Stimulated activated CD8-positive, alpha-beta memory T cell treated with anti-CD3 and anti-CD28 coated beads, Interleukin-7, amount 100 ng/mL, for 24 hours (primary cell): ENCODE data around the gene DLGAP1.
"Not testable (repeated sequence)": the region's sequence is repeated elsewhere in the genome, so short reads cannot be mapped to it uniquely, and the experiment has no call there.

Experiments used
- DNase-seq: peaks from one replicate; pipeline ENCODE4 v3.0.0-alpha.2; 2020; ENCODE audit warnings: low read depth

DLGAP1 gene

GRCh38 chr18:3624546-3624934 is 830.6 kb downstream of the DLGAP1 start:
- no peak for DNase-seq

DNA sequence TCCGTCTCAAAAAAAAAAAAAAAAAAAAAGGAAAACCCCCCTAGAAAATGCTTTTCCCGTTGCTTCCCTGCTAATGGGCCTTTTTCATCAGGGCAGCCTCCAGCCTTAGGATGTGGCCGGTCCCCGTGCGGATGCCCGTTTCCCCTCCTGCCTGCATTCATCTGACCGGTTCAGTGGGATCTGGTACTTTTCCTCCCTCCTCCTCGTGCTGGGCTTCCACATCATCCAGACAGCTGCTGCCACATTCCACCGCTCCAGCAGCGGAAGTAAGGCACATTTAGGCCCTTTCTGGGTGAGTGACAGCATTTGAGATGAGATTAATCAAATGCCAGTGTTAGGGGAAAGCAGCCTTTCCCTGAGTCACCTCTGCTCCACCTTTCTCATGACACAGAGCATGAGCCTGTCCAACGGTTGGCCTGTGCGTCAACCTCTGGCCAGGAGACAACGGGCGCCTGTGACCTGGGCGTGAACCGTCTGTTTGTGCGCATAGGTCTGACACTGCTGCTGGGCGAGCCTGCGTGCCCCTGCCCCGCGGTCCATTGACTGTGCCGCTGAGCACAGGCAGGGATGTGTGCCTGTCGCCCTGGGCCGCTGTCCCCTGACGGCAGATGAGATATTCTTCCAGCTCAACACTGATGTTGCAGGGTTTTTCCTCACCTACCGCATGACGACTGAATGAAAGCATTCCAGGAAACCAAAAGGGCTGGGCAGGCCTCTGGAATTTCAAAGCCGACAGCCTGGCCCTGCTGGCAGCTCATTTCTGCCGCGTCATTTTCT is 831.1 kb downstream of the DLGAP1 start:
- DNase-seq, result no peak

DNA sequence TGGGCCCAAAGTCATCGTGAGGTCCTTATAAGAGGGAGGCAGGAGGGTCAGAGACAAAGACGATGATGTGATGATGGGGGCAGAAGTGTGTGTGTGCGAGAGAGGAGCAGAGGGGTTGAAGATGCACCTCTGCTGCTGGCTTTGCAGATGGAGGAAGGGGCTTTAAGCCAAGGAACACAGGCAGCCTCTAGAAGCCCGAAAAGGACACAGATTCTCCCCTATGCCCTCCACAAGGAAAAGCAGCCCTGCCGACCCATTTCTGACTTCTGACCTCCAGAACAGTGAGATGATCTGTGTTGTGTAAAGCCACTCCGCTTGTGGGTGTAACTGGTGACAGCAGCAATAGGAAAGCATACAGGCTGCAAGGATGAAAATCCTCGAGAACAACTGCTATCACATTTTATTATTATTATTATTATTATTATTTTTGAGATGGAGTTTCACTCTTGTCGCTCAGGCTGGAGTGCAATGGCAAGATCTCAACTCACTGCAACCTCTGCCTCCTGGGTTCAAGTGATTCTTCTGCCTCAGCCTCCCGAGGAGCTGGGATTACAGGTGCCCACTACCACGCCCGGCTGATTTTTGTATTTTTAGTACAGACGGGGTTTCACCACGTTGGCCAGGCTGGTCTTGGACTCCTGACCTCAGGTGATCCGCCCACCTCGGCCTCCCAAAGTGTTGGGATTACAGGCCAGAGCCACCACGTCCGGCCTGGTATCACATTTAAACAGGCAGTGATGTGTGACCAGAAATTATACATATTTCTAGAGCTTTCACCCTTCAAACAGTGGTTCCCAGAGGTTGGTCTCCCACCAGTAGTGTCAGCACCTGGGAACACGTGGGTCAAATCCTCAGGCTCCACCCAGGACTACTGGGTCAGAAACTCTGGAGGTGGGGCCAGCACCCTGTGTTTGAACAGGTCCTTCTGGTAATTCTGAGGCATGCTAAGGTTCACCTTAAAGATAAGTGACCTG is 834.7 kb downstream of the DLGAP1 start:
- DNase-seq, result no peak

DNA sequence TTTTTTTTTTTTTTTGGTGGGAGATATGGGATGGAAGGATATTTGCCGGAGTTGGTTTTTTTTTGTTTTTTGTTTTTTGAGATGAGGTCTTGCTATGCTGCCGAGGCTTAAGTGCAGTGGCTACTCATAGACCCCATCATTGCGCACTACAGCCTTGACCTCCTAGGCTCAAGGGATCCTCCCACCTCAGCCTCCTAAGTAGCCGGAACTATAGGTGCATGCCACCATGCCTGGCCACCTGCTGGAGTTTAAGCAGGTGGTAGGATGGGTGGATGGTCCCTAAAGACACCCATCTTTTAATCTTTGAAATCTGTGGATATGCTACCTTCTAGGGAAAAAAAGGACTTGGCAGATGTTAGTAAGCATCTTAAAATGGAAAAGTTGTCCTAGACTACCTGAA is 835.4 kb downstream of the DLGAP1 start:
- DNase-seq, result no peak

GRCh38 chr18:3619222-3619621 is 835.9 kb downstream of the DLGAP1 start:
- DNase-seq, result no peak

GRCh38 chr18:3616744-3617143 is 838.4 kb downstream of the DLGAP1 start:
- no peak for DNase-seq

DNA sequence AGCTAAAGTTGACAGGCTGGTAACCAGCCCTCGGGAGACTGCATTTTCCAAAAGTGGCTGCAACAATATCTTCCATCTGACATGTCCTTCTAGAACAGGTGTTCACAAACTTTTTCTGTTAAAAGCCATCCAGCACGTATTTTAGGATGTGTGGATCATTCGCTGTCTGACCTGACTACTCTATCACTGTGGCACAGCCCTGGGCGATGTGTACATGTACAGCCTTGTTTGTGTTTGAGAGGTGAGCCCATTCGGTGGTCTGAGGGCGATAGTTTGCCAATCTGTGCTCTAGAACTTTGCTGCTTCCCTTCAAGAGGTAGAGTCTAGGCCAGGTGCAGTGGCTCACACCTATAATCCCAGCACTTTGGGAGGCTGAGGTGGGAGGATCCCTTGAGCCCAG is 839.0 kb downstream of the DLGAP1 start:
- DNase-seq, result no peak

GRCh38 chr18:3615374-3615985 is 839.6 kb downstream of the DLGAP1 start:
- no peak for DNase-seq

GRCh38 chr18:3612315-3612714 is 842.8 kb downstream of the DLGAP1 start:
- no peak for DNase-seq

DNA sequence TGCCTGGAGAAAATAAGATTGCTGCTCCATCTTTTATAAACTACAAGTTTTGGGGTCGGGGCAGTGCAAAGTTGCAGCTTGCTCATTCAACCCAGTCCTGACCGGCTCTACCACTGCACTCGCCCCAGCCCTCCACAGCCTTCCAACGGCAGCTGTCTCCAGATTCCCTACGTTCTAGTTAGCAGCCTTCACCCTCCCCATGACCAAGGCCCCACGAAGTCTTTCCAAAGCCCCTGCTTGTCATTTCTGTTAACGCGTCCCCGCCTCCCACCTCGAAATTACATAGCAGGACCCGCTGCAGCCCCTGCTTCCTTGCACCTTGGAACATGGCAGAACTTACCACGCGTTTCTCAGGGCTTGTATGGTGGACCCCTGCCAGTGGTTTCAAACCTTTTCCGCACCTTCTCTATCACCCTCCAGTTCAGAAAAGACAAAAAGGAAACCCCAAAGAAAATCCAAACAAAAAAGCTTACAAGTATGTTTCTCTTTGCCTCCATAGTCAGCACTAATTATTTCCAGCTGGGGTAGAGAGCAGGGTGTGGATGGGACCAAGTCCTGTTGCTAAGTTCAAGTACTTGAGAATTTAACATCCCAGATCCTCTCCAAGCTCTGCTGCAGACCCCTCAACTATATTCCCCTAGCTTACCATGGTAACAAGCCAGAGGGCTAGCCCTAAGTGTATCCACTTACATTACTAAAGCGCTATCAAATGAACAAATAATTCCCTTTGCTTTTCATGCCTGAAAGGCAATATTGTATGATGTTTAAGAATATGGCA is 843.6 kb downstream of the DLGAP1 start:
- DNase-seq, result no peak

- no peak for DNase-seq
Observed at GRCh38 chr18:3610813-3611212, 844.3 kb downstream of the DLGAP1 start.

DNA sequence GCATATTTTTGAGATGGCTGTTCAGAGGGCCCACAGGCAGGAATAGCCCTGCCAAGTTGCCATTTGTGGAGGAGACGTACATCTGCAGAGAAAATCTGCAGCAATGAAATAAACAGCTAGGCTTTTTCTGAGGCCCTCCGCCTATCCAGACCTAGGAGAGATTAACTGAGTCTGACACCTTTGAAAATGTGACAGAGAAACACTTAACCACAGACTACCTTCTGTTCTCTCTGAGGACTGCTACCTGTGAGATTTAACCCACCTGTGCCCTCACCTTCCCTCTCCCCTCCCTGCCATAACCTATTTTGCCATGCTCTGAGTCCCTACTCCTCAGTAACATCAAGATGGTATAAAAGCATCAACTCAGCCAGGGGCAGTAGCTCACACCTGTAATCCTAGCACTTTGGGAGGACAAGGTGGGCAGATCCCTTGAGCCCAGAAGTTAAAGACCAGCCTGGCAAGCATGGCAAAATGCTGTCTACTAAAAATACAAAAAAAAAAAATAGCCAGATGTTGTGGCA is 844.9 kb downstream of the DLGAP1 start:
- no peak for DNase-seq

- no peak for DNase-seq
Observed at GRCh38 chr18:3608488-3608887, 846.6 kb downstream of the DLGAP1 start.

DNA sequence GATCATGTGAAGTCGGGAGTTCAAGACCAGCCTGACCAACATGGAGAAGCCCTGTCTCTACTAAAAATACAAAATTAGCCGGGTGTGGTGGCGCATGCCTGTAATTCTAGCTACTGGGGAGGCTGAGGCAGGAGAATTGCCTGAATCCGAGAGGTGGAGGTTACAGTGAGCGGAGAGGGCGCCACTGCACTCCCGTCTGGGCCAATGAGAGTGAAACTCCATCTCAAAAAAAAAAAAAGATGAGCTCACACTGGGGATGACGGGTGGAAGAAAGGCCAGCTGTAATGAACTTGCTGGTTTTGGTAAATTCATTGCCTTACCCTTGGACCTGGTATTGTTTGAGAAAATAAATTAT is 847.0 kb downstream of the DLGAP1 start:
- DNase-seq, result not testable (repeated sequence)

DNA sequence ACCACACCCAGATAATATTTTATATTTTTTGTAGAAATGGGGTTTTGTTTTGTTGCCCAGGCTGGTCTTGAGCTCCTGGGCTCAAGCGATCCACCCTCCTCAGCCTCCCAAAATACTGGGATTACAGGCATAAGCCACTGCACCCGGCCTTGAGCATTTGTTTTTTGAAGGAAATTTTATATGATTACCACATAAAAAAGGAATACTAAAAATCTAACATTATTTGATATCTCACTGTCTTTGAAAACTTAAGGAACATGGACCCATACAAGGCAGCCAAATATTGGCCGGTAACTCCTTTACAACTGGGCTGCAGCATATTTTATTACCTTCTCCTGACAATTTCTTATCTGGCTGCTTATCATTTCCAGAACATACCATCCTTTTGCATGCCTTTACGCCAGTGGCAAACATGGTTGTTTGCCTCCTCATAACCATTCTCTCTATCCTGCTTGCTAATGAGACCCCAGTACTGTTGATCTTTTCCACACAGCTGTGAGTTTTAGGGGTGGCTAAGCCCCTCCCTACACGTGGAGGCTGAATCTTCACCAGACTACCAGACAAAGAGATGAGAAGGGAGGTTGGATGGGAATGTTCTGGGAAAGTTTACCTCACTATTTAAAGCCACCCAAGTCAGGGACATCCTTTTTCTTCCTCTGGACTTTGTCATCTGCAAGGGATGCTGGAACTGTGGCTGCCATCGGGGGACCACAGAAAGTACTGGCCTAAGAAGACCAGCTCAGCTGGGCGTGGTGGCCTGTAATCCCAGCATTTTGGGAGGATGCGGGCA is 847.6 kb downstream of the DLGAP1 start:
- no peak for DNase-seq

GRCh38 chr18:3606863-3607262 is 848.2 kb downstream of the DLGAP1 start:
- DNase-seq, result not testable (repeated sequence)

DNA sequence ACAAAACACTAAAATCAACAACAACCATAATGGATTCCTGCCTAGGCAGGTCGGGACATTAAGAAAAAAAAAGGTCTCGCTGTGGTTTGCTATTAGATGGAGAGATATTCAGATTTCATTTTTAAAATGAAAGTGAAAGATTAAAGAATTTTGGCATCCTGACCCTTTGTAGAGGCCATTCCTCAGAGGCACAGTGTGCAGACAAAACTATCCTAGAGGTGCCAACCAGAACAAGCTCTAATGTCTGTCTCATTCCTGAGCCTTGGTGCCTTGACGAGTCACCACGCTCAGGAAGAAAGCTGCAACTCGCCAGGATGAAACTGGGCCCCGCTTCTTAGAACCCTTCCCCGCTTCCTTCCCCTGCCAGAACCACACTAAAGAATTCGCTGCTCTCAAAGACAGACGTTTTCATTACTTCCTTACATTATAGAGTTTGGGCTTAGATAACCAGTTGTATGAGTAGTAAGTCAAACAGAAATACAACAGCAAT is 849.1 kb downstream of the DLGAP1 start:
- DNase-seq, result no peak

DNA sequence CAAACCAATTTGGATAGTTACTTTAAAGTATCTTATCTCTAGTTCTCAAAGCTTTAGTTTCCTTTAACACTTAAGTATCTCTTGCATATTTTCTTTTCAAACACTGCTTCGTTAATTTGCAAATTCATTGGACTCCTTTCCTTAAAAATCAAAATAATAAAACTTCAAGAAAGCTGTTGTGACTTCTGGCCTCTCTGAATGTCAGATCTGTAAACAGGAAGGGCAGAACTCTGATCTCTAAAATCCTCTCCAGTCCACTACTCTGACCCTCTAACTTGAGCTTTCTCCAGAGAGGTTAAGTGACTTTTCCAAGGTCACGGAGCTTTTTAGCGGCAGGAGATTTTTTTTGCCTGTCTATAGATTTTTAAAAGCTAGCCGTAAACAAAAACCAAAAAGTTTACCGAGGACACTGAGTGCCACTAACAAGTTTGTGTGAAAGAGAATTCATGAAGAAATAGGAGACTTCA is 849.6 kb downstream of the DLGAP1 start:
- DNase-seq, result no peak

DNA sequence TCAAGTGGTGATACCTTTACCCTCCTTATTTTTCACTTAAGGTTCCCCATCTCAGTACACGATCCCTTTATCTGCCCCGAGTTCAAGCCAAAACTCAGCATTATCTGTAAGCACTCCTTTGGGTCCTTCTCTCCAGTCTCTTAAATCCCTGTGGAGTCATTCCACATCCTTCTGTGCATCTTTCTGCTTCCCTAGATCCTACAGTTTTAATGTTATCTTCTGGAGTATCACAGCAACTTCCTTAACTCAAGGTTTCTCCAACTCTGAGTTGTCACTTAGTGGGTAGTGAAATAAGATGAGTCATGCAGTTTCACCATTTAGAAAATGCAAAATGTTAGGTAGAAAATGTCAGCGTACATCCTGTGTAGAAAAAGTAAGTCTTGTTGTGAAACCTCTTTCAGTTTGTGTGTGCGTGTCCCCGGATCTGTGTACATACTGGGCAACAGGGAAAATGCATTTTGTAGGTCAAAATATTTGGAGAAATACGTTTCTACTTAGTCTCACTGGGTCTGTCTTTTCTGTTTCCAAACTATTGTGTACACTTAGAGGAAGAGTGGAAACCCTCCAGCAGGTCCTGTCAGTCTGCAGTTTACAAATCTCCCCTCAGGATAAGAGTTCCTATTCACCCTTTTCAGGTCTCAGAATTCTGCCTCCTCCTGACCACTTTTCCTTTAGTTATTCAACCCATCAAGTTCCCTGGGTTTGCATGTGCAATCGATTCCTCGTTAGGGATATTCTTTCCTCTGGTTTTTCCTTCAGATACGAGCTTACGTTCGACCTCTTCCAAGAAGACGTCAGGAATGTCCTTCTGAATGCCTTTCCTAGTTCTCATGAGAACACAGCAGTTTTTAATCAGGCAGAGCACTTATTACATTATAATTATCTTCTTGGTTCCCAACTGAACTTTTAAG is 850.4 kb downstream of the DLGAP1 start:
- no peak for DNase-seq

- no peak for DNase-seq
Observed at GRCh38 chr18:3604235-3604497, 850.9 kb downstream of the DLGAP1 start.
